HG03565 (cell line): Measurements from ENCODE around the gene PLAGL2.
"Not testable (repeated sequence)": the region's sequence is repeated elsewhere in the genome, so short reads cannot be mapped to it uniquely, and the experiment has no call there.

ENCODE experiments used
- ATAC-seq: cut with Tn5 transposase; IDR thresholded peaks from one replicate; pipeline ENCODE4 v1.9.1; 2021; ENCODE audit warnings: mild to moderate bottlenecking, moderate library complexity; ENCODE audit not compliant: unreplicated experiment

PLAGL2 gene, protein sequence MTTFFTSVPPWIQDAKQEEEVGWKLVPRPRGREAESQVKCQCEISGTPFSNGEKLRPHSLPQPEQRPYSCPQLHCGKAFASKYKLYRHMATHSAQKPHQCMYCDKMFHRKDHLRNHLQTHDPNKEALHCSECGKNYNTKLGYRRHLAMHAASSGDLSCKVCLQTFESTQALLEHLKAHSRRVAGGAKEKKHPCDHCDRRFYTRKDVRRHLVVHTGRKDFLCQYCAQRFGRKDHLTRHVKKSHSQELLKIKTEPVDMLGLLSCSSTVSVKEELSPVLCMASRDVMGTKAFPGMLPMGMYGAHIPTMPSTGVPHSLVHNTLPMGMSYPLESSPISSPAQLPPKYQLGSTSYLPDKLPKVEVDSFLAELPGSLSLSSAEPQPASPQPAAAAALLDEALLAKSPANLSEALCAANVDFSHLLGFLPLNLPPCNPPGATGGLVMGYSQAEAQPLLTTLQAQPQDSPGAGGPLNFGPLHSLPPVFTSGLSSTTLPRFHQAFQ

DNA sequence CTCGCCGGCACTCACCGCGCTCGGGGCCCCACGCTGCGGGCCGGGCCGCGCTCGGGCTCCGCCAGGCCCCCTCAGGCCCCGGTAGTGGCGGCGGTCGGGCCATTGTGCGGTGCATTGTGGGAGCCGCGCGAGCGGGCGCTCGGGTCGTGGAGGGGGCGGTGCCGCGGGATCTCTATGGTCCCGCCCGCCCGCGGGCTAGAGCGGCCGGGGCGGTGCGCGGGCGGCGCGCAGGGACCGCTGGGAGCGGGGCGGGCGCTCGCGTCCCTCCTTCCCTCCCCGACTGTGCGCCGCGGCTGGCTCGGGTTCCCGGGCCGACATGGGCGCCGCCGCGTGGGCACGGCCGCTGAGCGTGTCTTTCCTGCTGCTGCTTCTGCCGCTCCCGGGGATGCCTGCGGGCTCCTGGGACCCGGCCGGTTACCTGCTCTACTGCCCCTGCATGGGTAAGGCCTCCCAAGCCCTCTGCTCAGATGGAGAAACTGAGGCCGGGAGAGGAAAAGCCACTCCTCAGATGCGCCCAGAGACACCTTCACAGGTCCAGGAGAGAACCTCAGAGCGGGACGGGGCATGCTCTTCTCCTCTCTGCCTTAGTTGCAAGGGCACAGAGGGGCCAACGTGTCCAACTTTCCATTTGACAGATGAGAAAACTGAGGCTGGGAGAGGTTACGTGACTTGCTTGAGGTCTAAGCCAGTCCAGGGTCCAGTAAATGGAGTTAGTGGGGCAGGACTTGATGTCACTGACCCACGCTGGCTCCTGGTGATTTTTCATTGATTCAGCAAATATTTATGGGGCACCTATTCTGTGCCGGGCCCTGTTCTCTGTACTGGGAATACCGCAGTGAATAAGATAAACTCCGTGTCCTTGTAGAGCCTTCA, at the start of gene PLAGL2, which contains the start of gene POFUT1:
Gene PLAGL2 (minus strand): TSS at position 118 of the 873 bp plus-strand sequence. CDS start 5,565 bp downstream, outside the sequence.
Gene POFUT1 (plus strand): TSS at position 255 of the 873 bp plus-strand sequence. CDS start 62 bp downstream, at position 317.
- ATAC-seq, result peak; percentile 68

DNA sequence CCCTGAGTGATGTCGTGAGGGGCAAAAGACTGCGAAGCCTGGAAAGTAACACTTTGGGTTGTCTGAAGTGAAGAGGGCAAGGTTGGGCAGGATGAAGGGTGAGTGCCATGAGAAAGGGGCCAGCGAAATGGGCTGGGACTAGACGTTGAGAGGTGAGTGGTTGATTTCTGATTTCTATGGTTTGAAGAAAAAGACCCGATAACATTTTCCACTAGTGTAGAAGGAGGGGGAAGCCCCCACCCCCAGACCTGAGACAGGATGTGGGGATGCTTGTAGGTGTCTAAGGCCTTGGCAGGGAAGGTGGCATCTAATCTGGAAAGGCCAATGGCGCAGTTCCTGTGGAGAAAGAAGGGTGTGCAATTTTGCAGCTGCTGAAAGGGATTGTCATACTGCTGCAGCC, 44.6 kb upstream of the PLAGL2 start:
- no peak for ATAC-seq

DNA sequence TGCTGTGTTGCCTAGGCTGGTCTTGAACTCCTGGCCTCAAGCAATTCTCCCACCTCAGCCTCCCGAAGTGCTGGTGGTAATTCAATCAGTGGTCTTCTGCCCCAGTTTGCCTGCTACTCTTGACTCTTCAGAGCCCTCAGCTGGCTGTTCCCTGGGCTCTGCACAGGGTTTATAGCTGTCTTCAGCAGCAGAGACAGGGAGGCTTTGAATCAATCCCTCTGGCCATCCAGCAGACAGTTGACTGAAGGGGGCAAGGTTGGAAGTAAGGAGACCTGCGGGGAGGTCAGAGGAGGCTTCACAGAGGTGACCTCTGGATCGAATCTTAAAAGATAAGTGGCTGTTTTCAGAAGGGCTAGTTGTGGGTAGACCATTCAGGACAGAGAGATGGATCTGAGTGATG, 43.9 kb upstream of the PLAGL2 start:
- no peak for ATAC-seq

DNA sequence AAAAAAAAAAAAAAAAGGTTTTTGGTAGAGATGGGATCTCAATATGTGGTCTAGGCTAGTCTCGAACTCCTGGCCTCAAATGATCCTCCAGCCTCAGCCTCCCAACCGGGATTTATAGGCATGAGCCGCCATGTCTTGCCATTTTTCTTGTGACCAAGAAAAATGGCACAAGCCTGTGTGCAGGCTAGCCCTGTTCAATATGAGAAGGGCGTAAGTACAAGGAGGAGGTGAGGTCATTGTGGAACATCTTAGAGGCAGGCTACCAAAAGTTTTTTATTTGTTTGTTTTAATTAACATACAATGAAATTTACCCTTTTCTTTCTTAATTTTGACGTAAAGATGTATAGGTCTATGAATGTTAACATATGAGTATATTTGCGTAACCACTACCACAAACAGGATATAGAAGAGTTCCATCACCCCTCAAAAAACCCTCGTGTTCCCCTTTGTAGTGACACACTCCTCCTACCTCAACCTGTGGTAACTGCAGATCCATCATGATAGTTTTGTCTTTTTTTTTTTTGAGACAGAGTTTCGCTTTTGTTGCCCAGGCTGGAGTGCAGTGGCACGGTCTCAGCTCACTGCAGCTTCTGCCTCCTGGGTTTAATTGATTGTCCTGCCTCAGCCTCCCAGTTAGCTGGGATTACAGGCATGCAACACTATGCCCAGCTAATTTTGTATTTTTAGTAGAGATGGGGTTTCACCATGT, 41.6 kb upstream of the PLAGL2 start:
- ATAC-seq, result no peak

DNA sequence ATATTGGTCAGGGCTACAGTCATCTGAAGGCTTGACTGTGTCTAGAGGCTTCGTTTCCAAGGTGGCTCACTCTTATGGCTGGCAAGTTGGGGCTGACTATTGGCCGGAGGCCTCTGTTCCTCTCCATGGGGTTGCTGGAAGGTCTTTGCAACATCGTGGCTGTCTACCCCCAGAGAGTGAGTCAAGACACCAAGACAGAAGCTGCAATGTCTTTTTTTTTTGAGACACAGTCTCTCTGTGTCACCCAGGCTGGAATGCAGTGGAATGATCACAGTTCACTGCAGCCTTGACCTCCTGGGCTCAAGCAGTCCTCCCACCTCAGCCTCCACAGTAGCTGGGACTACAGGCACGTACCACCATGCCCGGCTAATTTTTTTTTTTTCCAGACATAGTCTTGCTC, 40.5 kb upstream of the PLAGL2 start:
- ATAC-seq, result no peak

DNA sequence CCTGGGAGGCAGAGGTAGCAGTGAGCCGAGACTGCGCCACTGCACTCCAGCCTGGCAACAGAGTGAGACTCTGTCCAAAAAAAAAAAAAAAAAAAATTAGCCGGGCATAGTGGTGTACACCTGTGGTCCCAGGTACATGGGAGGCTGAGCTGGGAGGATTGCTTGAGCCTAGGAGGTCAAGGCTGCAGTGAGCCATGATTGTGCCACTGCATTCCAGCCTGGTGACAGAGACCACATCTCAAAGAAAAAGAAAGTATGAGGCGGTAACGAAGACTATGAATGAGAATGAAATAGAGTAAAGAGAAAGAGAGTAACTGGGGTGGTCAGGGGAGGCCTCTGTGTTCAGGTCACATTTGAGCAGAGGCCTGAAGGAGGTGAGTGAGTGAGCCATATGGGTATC, 38.7 kb upstream of the PLAGL2 start:
- not testable (repeated sequence) for ATAC-seq

DNA sequence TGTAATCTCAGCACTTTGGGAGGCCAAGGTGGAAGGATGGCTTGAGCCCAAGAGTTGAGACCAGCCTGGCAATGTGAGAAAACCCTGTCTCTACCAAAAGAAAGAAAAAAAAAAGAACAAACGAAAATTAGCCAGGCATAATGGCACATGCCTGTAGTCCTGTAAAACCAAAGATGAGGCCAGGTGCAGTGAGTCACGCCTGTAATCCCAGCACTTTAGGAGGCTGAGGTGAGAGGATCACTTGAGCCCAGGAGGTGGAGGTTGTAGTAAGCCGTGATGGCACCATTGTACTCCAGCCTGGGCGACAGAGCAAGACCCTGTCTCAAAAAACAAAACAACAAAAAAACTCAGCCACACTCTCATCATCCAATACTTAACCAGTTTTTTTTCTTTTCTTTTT, 37.4 kb upstream of the PLAGL2 start:
- no peak for ATAC-seq

DNA sequence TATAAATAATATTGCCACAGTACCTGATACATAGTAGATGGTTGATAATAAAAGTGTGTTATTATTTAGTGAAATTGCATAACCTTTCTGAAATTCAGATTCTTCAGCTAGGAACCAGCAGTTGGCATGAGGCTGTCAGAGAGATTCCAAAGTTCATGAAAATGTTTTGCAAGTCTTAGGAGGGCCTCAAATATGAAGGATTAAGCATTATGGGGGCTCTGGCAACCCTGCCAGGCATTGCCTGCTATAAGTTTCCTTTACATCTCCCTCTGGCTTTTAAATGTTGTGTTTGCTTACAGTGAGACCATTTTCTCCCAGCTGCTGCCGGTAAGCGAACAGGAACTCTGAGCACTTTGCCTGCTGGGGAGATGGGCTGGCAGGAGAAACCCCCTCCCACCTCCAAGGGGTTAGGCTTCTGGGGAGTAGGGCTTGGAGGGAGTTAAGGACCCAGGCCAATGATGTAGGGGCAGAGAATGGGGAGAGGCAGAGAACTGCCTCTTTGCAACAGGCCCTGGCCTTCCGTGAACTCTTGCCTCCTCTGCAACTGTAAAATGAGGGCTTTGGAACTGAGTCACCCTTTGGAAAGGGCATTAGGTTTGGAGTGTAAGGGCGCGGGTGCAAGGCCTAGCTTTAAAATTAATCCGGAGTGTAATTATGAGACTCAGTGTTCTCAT, 36.7 kb upstream of the PLAGL2 start:
- ATAC-seq, result no peak

DNA sequence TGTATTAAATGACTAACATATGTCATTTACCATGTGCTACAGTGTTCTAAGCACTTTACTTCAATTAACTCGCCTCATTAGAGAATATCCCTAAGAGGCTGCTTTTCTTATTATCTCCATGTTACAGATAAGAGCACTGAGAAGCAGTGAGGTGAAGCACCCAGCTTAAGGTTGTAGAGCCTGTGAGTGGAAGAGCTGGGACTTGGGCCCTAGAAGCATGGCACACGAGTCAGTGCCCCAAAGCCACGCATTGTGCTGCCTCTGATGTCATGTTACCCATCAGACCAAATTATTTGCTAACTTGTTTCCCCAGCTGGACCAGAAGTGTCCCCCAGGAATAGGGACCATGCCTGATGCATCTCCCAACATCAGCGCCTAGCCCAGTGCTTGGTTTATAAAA, 34.3 kb upstream of the PLAGL2 start:
- no peak for ATAC-seq

DNA sequence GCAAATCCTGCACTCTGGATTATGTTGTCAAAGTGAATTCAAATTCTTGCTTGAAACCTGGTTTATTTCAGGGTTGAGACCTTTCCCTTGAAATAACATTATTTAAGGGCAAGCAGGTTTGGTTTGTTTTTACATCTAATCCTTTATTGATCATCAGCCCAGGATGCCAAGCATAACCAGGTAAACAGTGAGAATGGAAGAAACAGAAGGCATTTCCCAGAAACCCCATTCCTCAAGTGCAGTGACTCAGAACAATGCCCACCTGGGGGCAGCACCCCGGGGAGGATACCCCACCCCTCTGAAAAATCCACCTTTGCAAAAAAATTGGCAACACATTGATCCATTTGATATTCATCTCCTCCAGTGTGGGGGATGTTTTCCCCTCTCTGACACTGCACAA, 32.7 kb upstream of the PLAGL2 start:
- no peak for ATAC-seq

DNA sequence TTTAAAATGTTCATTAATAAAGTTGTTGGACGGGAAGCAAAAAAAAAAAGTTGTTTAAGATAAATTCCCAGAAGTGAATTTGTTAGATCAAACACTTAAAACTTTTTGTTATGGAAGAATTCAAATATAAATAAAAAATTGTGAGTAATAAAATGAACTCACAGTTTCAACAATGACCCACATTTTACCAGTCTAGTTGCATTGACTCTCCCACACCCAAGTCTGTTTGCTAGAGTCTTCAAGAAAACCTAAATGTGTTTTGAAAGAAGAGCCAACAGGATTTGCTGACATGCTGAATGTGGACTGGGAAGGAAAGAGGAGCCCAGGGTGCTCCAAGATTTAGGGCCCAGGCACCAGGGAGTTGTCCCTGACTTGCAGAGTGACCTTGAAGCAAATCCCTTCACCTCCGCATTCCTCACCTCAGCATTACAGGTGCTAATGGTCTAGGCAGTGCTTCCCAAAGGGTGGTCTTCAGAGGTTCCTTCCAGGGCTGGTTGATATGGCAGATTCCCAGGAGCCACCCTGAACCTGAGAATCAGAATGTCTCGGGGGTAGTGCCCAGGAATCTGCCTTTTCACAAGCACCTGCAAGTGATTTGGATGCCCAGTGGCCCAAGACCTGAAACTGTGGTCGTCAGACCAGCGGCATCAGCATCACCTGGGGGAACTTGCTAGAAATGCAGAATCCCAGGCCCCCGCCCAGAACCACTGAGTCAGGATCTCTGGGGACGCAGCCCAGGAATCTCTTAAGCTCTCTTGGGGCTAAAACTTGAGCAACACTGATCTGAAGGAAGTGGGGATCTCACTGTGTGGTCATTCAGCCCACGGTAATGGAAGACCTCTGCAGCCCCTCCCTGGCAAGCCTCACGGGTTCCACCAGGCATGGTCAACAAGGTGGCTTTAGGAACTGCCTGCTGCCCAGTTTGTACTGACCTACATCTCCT, 31.2 kb upstream of the PLAGL2 start:
- ATAC-seq, result no peak

DNA sequence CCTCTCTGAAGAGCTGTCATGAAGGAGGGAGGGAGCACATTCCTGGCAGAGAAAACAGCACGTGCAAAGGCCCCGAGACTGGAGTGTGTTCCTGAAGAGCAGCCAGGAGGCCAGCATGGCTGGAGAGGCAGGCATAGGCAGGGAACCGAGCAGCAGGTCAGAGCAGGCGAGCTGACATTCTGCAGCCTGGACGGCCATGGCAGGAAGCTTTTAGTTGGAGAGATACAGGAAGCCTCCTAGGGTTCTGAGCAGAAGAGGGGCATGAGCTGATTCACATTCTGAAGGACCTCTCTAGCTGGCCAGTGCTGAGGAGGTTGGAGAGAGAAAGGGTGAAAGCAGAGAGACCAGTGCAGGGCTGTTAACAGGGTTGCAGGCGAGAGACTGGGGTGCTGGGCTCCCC, 29.9 kb upstream of the PLAGL2 start:
- no peak for ATAC-seq

DNA sequence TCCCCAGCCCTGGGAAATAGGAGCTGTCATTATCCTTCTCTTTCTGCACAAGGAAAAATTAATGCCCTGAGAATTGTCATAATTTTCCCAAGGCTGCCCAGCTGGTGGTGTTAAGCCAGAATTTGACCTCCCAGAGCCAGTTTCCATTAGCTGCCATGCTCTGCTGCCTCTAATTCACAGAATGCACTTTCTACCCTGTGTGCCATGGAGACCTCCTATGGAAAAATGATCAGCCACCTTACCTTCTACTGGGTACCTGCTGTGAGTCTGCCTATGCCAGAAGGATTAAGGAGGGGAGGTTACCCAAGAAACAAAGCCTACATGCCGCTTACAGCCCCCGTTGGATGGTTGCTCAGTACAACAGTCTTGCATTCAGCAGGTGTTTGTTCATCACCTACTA, 29.3 kb upstream of the PLAGL2 start:
- no peak for ATAC-seq

DNA sequence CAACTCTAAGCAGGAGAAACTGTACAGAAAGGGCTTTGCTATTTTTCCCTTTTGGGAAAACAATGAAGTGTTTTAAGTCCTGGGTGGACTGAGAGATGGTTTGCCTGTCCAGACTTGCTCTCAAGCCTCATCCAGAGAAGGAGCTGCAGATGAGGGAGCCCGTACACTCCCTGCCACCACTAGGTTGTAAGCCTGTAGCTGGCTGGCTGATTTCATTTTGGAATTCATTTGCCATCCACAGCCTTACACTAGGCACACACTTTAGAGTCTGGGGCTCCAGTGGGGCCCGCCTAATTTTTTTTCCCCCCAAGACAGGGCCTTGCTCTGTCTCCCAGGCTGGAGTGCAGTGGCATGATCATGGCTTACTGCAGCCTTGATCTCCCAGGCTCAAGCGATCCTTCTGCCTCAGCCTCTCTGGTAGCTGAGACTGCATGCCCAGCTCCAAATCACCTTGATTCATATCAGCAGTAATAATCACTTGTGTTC, 28.5 kb upstream of the PLAGL2 start:
- no peak for ATAC-seq

DNA sequence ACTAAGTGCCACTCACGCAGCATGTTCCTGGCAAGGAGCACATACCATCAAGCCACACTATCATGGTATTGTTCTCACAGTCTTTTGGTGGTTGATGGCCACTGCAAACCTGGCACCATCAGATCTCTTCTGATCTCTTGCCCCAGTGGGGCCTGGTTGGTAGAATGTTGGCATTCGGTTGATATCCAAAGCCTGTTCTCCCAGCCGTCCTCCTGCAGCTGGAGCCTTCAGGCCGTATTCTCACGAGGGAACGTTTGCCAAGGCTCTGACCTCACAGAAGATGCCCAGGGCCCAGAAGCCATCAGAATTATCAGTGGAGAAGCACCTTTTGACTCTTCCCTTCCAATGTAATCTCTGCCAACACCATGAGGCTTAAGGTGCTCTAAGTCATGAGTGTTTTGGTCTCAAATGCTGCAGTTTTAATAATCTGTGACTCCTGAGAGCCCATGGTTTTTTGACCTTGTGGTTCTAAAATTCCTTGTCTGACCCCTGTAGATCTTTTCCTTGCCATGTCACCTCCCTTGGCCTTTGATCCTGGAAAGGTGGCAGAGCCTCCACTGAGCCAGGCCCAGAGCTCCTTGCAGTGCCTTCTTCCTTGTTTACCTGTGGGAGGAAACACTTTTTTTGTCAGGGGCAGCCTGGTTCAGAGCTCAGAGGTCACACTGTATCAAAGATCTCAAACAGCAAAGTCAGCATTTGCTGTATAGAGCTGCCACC, 27.9 kb upstream of the PLAGL2 start:
- ATAC-seq, result no peak

DNA sequence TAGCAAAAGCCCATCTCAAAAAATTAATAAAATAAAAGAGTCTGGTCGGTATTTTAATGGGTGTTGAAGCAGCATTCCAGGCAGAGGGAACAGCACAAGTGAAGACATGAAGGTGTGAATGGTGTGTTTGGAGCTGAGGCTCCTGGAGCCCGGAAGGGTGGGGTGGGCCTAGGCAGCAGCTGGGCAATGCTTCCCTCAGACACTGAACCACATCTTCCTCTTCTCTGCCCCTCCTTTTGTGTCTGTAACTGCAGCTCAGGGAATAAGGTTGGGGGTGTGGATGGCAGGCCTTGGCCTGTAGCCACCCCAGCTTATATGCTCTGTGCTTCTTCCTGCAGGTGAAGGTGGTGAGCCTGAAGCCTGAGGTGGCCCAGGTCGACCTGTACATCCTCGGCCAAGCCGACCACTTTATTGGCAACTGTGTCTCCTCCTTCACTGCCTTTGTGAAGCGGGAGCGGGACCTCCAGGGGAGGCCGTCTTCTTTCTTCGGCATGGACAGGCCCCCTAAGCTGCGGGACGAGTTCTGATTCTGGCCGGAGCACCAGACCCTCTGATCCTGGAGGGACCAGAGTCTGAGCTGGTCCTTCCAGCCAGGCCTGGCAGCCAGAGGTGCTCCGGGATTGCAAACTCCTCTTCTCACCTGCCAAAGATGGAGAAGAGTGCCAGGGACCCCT, 26.7 kb upstream of the PLAGL2 start:
- ATAC-seq, result no peak

DNA sequence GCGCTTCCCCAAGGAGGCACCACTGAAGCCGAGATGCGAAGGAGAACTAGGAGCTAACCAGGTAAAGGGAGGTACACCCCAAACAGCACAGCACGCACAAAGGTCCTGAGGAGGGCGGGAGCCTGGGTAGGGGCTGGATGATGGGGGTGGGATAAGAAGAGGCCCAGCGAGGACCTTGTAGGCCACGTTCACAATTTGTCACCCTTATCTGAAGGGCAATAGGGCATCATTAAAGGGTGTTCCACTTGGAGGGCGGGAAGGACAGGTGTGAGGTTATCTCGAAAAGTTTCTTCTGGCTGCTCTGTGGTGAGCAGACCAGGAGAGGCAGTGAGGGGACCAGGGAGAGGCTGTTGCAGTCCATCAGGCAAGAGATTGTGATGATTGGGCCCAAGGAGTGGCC, 25.7 kb upstream of the PLAGL2 start:
- no peak for ATAC-seq

DNA sequence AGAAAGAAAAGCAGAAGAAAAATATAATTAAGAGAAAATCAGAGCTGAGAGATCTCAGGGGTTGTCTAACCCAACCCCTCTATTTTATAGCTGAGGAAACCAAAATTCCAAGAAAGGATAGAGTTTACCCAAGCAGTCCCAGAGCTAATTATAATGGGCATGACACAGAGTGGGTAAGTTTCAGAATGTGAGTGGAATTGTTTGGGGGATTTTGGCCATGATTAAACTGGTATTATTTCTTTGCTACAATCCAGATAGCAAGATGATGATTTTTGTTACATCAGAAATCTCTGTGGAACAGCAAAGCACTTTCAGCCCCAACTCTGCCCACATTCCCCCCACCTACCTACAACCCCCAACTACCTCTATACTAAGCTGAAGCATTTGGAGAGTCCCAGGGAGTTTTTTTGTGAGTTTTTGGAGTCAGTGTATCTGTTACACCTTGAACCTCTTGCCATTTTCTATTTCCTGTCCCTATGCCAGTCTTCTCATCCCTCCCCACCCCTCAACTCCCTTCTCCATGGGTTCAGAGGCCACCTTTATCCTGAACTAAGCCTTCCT, 24.9 kb upstream of the PLAGL2 start:
- ATAC-seq, result no peak
